Upper lobe of left lung (tissue), 4 donors: ENCODE measurements around the gene ATP5PO.

Experiments
- EP300 ChIP-seq, 4 donors: sonication (generic); formaldehyde crosslinking; IDR thresholded peaks; one replicate each; pipeline ENCODE4 v1.5.1; 2017; ENCODE audit warnings: antibody characterized with exemption in 4 of 4, control low read depth in 2 of 4
- POLR2A ChIP-seq, 4 donors: fragments of 450-650 bp; IDR thresholded peaks; one replicate each; pipeline ENCODE4 v1.5.1; 2016 to 2017; ENCODE audit warnings: antibody characterized with exemption in 4 of 4, mild to moderate bottlenecking in 2 of 4
- POLR2AphosphoS5 ChIP-seq, 2 donors: sonication (generic); formaldehyde crosslinking; IDR thresholded peaks; one replicate each; pipeline ENCODE4 v1.5.1; 2017; ENCODE audit warnings: antibody characterized with exemption in 2 of 2
- TF ChIP-seq, protein P1 (sequence below), 6 experiments: fragments of 450-650 bp in 4 of 6; fragments of 200-600 bp in 2 of 6; sonication (generic) in 2 of 6; IDR thresholded peaks; one replicate each; pipeline ENCODE4 v1.5.1; 2016 to 2019; ENCODE audit warnings: antibody characterized with exemption in 6 of 6

DNA sequence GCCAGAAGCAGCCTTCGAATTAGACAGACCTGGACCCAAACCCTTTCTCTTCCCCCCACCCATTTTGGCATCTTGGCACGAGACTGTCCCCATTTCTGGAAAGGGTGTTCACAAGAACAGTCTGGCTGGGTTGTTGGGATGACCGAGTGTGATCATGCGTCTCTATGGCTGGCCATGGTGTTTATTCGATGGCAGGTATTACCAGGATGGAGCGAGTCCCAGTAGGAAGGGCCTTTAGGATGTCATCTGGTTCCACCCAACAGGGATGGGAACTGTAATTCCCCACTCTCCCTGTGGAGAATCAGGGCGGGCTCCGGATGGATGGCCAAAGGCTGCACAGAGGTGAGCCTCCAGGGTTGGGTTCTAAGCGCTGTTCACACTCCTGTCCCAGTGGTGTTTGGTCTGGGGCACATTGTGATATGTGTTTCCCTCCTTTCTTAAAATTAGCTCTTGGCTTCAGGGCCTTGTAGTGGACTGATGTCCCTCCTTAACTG, 33.4 kb upstream of the ATP5PO start:
- TF ChIP-seq POLR2A (IDR thresholded peaks at IDR 0.05) (no peak), POLR2AphosphoS5 (IDR thresholded peaks at IDR 0.05) (no peak), EP300 (IDR thresholded peaks at IDR 0.05) (no peak)
- TF ChIP-seq, protein P1, sequence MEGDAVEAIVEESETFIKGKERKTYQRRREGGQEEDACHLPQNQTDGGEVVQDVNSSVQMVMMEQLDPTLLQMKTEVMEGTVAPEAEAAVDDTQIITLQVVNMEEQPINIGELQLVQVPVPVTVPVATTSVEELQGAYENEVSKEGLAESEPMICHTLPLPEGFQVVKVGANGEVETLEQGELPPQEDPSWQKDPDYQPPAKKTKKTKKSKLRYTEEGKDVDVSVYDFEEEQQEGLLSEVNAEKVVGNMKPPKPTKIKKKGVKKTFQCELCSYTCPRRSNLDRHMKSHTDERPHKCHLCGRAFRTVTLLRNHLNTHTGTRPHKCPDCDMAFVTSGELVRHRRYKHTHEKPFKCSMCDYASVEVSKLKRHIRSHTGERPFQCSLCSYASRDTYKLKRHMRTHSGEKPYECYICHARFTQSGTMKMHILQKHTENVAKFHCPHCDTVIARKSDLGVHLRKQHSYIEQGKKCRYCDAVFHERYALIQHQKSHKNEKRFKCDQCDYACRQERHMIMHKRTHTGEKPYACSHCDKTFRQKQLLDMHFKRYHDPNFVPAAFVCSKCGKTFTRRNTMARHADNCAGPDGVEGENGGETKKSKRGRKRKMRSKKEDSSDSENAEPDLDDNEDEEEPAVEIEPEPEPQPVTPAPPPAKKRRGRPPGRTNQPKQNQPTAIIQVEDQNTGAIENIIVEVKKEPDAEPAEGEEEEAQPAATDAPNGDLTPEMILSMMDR (IDR thresholded peaks at IDR 0.05), result no peak
